Measurements from ENCODE around the gene NF2.

The NF2 gene

DNA sequence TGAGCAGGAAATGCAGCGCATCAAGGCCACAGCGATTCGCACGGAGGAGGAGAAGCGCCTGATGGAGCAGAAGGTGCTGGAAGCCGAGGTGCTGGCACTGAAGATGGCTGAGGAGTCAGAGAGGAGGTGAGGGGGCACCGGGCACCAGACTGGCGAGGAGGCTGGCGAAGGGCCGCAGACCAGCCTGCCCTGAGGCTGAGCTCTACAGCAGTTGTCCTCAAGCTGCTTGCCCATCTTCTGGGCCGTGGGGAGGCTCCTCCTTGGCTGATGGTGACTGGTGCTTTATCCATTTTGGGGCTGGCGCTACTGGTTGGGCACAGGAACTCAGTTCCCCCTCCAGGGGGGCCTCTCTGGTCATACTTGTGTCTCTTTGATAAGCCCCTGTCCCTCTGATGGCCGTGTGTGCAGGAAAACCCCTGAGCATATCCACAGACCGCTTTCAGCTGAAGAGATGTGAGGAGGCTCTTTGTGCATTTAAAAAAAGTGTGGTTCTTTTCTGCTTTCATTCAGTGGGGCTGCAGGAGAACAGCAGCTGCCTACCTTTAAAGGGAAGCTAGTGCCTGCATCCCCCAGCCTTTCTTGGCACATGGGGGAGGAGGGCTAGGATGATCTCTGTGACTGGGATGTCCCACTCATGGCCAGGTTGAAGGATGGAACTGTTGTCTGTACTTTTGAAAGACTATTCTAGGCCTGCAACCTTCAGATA, 70.1 kb downstream of the NF2 start:
- H3K27ac ChIP-seq = no peak overlapping the region
- no peak for TF ChIP-seq CTCF (conservative IDR thresholded peaks at IDR 0.05)

GRCh38 chr22:29674121-29674520, 70.7 kb downstream of the NF2 start:
- H3K27ac ChIP-seq = no peak overlapping the region
- no peak for TF ChIP-seq CTCF (conservative IDR thresholded peaks at IDR 0.05)

- TF ChIP-seq CTCF (conservative IDR thresholded peaks at IDR 0.05) = no peak
- peak overlapping the region; percentile 60 for H3K27ac ChIP-seq
Measured at GRCh38 chr22:29679316-29679715, 75.9 kb downstream of the NF2 start.

GRCh38 chr22:29683536-29683935, 80.1 kb downstream of the NF2 start:
- no peak for TF ChIP-seq CTCF (conservative IDR thresholded peaks at IDR 0.05)

DNA sequence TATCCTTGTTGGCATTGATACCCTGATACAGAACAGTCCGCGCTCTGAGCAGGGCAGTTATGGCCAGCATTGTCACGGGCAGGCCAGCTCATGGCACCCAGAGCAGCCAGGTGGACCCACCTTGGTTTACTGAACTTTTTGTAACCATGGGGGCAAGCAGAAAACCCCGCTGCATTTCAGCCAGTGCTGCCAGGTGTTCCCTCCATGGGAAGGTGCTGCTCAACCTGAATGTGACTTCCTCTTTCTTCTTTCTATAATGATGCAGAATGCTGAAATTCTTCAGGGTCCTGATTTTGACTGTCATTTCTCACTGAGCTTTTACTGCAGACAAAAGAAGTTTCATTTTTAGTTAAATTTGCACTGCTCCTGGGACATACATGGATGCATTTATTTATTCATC, 80.8 kb downstream of the NF2 start:
- no peak for TF ChIP-seq CTCF (conservative IDR thresholded peaks at IDR 0.05)
- H3K27ac ChIP-seq = no peak overlapping the region

More at GRCh38 chr22:29683536-29683935, 80.1 kb downstream of the NF2 start:
- H3K27ac ChIP-seq = no peak overlapping the region

GRCh38 chr22:29689206-29689879, 85.9 kb downstream of the NF2 start:
- no peak overlapping the region for H3K27ac ChIP-seq
- TF ChIP-seq CTCF (conservative IDR thresholded peaks at IDR 0.05) = no peak

GRCh38 chr22:29689880-29690213, 86.4 kb downstream of the NF2 start:
- H3K27ac ChIP-seq = no peak overlapping the region
- TF ChIP-seq CTCF (conservative IDR thresholded peaks at IDR 0.05) = peak; percentile 74

Measured in VCaP (cell line).